ENCODE data around the gene IPO13.

The IPO13 gene

GRCh38 chr1:43931711-43932660 is 14.8 kb upstream of the IPO13 start:
- no peak for DNase-seq

GRCh38 chr1:43932786-43933385 is 13.9 kb upstream of the IPO13 start:
- DNase-seq: peak; percentile 72

- no peak for DNase-seq
Measured at GRCh38 chr1:43933386-43934100, 13.2 kb upstream of the IPO13 start, which contains the start of gene ARTN. Gene ARTN (plus strand): TSS chr1:43933801. CDS start chr1:43935657, 1,856 bp downstream.

GRCh38 chr1:43934101-43934985 is 12.4 kb upstream of the IPO13 start:
- DNase-seq: peak; percentile 58

- DNase-seq: no peak
Measured at GRCh38 chr1:43934986-43935324, 11.8 kb upstream of the IPO13 start.

GRCh38 chr1:43935711-43936427 is 10.9 kb upstream of the IPO13 start:
- DNase-seq: no peak

GRCh38 chr1:43936431-43937151 is 10.2 kb upstream of the IPO13 start:
- DNase-seq: no peak

- DNase-seq: no peak
Measured at GRCh38 chr1:43937179-43937865, 9.4 kb upstream of the IPO13 start.

- DNase-seq: no peak
Measured at GRCh38 chr1:43938383-43938782, 8.4 kb upstream of the IPO13 start.

GRCh38 chr1:43938892-43939587 is 7.7 kb upstream of the IPO13 start:
- no peak for DNase-seq

- no peak for DNase-seq
Measured at GRCh38 chr1:43942411-43942810, 4.3 kb upstream of the IPO13 start.

GRCh38 chr1:43944860-43945259 is 1.9 kb upstream of the IPO13 start:
- DNase-seq: no peak

GRCh38 chr1:43945674-43946235 is 995 bp upstream of the IPO13 start:
- no peak for DNase-seq

- no peak for DNase-seq
Measured at GRCh38 chr1:43947061-43947873, 517 bp downstream of the IPO13 start.

GRCh38 chr1:43947874-43948437 is 1.2 kb downstream of the IPO13 start:
- no peak for DNase-seq

GRCh38 chr1:43949678-43950077 is 2.9 kb downstream of the IPO13 start:
- no peak for DNase-seq

GRCh38 chr1:43951021-43951985 is 4.6 kb downstream of the IPO13 start:
- no peak for DNase-seq

All from fibroblast of skin of back (primary cell).